NCI-H226 (cell line): ENCODE results near the gene PTPRF.

Source experiments
- DNase-seq: peaks from one replicate; pipeline ENCODE4 v3.0.0-alpha.2; 2015

The PTPRF gene

GRCh38 chr1:43584204-43584603, 53.5 kb downstream of the PTPRF start:
- no peak for DNase-seq

DNA sequence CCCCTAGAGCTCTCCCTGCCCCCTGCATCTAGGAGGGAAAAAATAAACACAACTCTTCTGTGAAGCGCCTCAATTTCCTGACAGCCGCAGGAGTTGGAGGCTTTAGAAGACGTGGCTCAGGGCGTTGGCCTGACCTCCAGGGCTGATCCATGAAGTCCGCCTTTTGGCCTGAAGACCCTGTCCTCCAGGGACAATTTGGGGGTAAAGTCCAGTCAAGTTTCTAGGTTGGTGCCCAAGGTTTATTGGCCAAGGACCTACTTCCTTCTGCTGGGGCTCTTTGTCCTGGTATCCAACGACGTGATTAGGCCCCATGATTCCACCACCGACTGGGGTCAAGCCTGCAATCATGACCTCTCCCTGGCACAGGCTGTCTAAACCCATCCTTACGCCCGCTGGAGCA, 54.9 kb downstream of the PTPRF start:
- no peak for DNase-seq

DNA sequence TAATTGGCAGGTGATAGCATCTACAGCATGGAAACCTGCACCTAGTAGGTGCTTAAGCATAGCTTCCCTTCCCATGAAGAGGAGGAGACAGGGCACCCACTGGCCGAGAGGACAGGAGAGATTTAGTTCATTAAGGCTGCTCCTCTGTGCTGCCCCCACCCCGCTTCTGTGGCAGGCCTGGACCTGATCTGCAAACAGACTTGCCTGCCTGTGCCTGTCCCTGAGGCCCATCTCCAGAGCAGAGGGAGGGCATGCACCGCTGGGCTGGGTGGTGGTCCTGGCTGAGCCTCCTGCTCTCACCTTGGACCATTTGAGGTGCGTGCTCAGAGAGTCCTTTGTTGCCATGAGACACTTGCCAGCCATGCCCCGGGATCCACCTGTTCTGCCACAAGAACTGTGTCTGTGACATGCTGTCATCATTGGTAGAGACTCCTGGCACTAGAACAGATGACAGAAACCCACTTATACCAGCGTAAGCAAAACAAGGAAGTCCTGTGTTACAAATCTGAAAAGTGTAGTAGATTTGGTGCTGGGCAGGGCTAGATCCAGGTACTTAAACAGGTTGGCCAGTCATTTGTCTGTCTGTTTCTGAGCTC, 55.6 kb downstream of the PTPRF start:
- DNase-seq, result no peak

DNA sequence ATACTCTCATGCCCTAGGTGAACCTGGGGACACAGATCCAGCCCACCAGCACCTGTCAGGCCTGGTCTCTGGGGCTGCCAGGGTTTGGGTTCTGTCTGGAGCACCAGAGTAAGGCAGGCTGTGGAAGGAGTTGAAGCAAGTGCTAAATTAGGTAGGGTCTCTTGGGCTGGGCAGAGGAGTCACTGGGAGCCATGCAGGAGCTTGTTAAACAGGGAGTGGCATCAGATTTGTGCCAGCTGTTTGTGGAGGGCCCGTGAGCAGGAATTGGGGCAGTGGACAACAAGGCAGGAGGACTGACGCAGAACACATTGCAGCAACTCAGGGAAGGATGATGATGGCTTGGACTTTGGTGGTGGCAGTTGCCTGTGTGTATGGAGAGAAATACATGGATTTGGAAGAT, 56.3 kb downstream of the PTPRF start:
- no peak for DNase-seq

DNA sequence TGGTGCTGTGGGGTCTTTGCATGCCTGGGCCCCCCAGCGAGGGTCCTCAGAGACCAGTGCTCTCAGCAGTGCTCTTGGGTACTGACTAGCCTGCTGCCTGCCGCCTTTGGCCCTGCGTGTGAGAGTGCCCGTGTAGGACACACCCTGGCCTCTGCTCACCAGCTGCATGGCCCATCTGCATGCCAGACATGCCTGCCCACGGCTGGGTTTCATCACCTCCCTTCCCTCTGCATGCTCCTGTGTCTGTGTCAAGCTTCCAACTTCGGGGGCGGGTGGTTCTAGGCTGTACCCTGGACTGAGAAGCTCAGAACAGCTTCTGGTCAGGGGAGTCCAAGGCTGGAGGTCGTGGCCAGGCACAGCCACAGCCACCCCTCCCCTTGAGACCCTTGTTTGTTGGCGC, 56.9 kb downstream of the PTPRF start:
- peak; percentile 68 for DNase-seq

DNA sequence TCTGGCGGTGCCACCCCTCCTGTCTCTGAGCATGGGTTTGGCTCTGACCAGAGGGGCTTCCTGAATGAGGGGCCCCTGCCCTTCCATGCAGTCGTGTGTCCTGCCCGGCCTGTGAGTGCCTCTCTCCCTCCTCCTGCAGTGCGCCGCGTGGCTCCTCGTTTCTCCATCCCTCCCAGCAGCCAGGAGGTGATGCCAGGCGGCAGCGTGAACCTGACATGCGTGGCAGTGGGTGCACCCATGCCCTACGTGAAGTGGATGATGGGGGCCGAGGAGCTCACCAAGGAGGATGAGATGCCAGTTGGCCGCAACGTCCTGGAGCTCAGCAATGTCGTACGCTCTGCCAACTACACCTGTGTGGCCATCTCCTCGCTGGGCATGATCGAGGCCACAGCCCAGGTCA, 57.9 kb downstream of the PTPRF start:
- no peak for DNase-seq

- no peak for DNase-seq
Observed at GRCh38 chr1:43590388-43590925, 59.8 kb downstream of the PTPRF start.

DNA sequence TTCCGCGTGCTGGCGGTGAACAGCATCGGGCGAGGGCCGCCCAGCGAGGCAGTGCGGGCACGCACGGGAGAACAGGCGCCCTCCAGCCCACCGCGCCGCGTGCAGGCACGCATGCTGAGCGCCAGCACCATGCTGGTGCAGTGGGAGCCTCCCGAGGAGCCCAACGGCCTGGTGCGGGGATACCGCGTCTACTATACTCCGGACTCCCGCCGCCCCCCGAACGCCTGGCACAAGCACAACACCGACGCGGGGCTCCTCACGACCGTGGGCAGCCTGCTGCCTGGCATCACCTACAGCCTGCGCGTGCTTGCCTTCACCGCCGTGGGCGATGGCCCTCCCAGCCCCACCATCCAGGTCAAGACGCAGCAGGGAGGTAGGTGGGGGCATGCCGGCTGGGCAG, 60.5 kb downstream of the PTPRF start:
- DNase-seq, result no peak

- DNase-seq, result no peak
Observed at GRCh38 chr1:43592051-43592665, 61.5 kb downstream of the PTPRF start.

DNA sequence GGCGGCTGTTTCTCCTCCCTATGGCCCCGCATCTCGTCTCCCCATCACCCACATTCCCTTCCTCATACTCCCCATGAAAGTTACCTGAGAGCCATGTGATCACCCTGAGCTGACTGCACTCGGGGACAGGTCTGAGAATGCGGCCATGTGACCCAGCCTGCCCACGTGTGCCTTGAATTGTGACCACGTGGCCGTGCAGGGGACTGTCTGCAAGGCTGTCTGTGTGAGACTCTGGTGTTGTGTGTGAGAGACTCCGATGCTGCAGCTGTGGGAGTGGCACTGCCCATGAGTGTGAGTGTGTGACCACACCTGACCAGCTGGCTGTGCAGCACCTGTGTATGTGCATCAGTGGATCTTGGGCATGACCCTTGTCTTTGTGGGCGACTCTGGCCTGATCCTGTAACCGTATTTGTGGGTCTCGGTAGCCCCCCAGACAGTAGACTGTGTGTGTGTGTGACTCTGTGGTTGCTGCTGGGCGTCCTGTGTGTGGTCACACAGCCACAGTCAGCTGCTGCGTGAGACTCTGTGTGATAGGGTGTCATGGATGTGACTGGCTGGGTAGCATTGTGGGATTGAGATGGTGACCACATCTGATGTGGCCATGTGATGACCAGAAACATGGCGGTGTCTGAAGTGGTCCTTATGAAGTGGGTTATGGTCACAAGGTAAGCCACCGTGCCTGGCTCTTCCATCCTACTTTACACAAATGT, 62.4 kb downstream of the PTPRF start:
- DNase-seq, result no peak

DNA sequence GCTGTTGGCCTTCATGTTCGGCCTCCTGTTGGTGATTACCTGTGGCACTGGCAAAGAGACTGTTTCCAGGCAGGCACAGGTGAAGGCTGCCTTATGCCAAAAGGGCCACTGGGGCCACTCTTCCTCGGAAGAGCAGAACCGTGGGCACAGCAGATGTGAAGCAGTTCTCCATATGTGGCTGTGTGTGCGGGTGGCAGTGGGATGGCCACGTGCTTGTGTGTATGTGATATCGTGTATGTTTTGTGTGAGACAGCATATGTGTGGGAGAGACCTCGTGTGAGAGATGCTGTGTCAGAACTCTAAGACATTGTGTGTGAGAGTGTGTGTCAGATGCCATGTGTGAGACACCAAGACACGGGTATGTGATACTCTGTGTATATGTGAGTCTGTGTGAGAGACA, 65.9 kb downstream of the PTPRF start:
- DNase-seq, result no peak

DNA sequence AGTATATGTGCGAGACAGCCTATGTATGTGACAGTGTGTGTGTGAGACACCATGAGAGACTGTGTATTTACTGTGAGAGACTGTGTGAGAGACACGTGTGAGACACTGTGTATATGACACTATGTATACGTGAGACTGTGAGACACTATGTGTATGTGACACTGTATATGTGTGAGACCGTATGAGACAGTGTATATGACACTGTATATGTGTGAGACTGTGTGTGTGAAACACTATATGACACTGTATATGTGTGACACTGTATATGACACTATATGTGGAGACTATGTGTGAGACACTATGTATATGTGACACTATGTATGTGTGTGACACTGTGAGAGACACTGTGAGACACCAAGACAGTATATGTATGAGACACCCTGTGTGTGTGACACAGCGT, 66.3 kb downstream of the PTPRF start:
- no peak for DNase-seq

GRCh38 chr1:43597721-43598120, 67.0 kb downstream of the PTPRF start:
- no peak for DNase-seq

- DNase-seq, result no peak
Observed at GRCh38 chr1:43598622-43599021, 67.9 kb downstream of the PTPRF start.

- DNase-seq, result peak; percentile 24
Observed at GRCh38 chr1:43600033-43601020, 69.6 kb downstream of the PTPRF start.

GRCh38 chr1:43602990-43603389, 72.3 kb downstream of the PTPRF start:
- no peak for DNase-seq

DNA sequence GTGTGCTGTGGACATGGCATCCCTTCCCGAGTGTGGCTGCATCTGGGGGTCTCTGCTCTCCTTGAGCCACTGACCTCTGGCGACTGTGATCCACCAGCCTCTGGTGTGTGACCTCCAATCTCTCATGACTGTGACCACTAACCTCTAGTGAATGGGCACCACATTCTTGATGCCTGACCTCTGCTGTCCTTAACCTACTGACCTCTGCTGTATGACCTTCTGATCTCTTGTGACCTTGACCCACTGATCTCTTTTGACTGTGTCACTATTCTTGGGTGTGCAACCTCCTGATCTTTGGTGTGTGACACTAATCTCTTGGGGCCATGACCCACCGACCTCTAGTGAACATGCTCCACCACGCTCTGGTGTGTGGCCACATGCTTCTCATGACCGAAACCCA, 73.5 kb downstream of the PTPRF start:
- DNase-seq, result no peak

DNA sequence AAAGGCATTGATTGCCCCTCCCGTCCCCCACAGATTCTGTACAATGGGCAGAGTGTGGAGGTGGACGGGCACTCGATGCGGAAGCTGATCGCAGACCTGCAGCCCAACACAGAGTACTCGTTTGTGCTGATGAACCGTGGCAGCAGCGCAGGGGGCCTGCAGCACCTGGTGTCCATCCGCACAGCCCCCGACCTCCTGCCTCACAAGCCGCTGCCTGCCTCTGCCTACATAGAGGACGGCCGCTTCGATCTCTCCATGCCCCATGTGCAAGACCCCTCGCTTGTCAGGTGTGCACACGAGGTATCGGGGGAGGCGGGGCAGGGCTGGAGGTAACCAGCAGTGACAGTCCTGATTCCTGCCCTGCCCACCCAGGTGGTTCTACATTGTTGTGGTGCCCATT, 74.5 kb downstream of the PTPRF start:
- no peak for DNase-seq

GRCh38 chr1:43605766-43606165, 75.1 kb downstream of the PTPRF start:
- DNase-seq, result no peak

DNA sequence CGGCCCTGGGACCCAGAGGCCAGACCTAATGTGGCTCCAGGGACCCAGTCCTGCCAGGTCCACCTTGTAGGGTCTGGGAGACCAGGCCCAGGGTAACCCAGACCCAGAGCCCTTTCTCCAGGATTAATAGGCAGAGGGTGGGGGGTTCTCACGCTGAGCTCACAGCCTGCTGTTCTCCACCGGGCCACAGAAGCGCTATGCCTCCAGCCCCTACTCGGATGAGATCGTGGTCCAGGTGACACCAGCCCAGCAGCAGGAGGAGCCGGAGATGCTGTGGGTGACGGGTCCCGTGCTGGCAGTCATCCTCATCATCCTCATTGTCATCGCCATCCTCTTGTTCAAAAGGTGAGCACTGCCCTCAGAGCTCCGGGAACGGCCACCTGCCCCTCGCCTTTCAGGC, 75.9 kb downstream of the PTPRF start:
- DNase-seq, result no peak

- DNase-seq, result no peak
Observed at GRCh38 chr1:43608827-43609226, 78.1 kb downstream of the PTPRF start.

- DNase-seq, result no peak
Observed at GRCh38 chr1:43610339-43610738, 79.7 kb downstream of the PTPRF start.

DNA sequence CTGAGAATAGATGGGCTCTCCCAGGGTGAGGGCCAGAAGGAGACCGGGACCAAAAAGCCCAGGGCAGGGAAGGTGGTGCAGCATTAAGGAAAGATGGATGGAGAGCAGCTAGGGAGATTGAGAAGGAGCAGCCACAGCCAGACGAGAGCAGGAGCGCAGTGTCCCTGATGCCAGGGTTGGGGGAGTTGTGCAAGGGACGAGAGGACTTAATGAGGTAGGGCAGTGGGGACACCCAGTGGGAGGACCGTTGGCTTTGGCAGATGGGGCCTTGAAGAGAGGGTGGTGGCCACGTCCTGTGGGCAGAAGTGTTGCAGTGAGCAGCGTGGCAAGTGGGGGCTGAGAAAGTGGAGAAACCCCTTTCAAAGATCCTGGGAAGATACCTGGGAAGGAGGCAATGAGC, 81.3 kb downstream of the PTPRF start:
- no peak for DNase-seq
